Measurements from ENCODE around the gene RSPH9.
"Not testable (repeated sequence)": the region's sequence is repeated elsewhere in the genome, so short reads cannot be mapped to it uniquely, and the experiment has no call there.

The RSPH9 gene

DNA sequence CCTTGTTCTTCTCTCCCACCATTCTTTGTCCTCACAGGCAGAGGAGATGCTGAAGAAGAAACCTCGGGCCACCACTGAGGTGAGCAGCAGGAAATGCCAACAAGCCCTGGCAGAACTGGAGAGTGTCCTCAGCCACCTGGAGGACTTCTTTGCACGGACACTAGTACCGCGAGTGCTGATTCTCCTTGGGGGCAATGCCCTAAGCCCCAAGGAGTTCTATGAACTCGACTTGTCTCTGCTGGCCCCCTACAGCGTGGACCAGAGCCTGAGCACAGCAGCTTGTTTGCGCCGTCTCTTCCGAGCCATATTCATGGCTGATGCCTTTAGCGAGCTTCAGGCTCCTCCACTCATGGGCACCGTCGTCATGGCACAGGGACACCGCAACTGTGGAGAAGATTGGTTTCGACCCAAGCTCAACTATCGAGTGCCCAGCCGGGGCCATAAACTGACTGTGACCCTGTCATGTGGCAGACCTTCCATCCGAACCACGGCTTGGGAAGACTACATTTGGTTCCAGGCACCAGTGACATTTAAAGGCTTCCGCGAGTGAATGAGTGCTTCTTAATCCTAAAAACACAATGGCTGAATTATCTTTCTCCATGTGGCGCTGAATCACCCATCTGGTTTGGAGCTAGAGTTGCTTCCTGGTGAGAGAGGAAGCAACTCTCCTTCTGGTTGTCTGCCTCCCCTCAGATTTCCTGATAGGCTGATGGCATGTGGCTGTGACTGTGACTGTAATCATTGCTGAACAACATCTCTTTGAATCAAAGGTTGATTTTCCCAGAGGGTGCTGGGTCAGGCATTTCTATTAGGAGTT, 4.6 kb upstream of the RSPH9 start:
- H3K9me3 ChIP-seq (ENCODE audit: insufficient read depth, low read length), result no peaks in the 10 kb centered on the region
- H3K9ac ChIP-seq (ENCODE audit: insufficient read length, low read depth), result no peak overlapping the region
- H3K4me3 ChIP-seq (ENCODE audit: insufficient read length, low read depth), result no peak overlapping the region
- H3K27me3 ChIP-seq (ENCODE audit: insufficient read depth, insufficient read length), result no peaks in the 10 kb centered on the region
- H3K4me1 ChIP-seq (ENCODE audit: insufficient read depth, insufficient read length), result peaks cover 3% of the 10 kb centered on the region
- no peak for DNase-seq (ENCODE audit: low read depth, low spot score)
- H3K36me3 ChIP-seq (ENCODE audit: insufficient read depth, insufficient read length, low read length), result peaks cover 47% of the 10 kb centered on the region
- no peak for TF ChIP-seq ZNF274 (IDR thresholded peaks at IDR 0.05; ENCODE audit: low read depth, low read length)
- no peak for TF ChIP-seq YY1 (IDR thresholded peaks at IDR 0.05; ENCODE audit: insufficient read depth, insufficient read length)
- TF ChIP-seq SUZ12 (IDR thresholded peaks at IDR 0.05; ENCODE audit: extremely low read depth, insufficient read depth, insufficient read length), result no peak

DNA sequence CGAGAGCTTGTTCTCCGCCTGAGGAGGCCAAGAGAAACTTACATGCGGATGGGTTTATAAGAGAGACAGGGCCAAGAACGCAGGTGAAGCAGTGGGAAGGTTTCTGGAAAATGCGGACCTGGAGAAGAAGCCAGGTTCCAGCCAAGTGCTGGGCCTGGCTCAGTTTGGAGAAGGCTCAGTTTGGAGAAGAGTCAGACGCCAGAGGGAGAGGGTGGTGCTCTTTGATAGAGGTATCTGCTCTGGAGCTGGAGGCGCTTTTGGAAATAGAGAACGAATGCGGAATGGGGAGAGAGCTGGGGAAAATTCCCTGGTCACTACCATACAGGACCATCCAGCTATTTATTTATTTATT, 753 bp downstream of the RSPH9 start:
- peak overlapping the region; percentile 39 for H3K4me3 ChIP-seq (ENCODE audit: insufficient read length, low read depth)
- H3K9me3 ChIP-seq (ENCODE audit: insufficient read depth, low read length), result no peaks in the 10 kb centered on the region
- peak overlapping the region; percentile 77 for H3K9ac ChIP-seq (ENCODE audit: insufficient read length, low read depth)
- no peaks in the 10 kb centered on the region for H3K4me1 ChIP-seq (ENCODE audit: insufficient read depth, insufficient read length)
- peaks cover 17% of the 10 kb centered on the region for H3K36me3 ChIP-seq (ENCODE audit: insufficient read depth, insufficient read length, low read length)
- H3K27me3 ChIP-seq (ENCODE audit: insufficient read depth, insufficient read length), result no peaks in the 10 kb centered on the region
- no peak for TF ChIP-seq ZNF274 (IDR thresholded peaks at IDR 0.05; ENCODE audit: low read depth, low read length)
- no peak for DNase-seq (ENCODE audit: low read depth, low spot score)

DNA sequence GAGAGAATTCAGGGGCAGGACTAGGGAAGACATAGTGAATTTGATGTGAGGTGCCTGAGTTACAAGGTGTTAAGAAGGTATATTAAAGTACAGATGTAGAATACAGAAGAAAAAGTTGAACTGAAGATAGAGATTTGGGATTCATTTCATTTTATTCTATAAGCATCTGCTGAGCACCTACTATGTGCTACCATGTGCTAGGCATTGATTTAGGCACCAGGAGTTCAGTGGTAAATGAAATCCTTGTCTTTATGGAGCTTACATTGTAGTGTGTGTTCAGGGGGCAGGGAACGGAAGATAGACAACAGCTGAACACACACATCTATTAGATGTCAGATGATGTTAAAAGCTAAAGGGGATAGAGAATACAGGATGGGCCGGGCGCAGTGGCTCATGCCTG, 2.8 kb downstream of the RSPH9 start:
- H3K4me1 ChIP-seq (ENCODE audit: insufficient read depth, insufficient read length), result no peaks in the 10 kb centered on the region
- no peaks in the 10 kb centered on the region for H3K9me3 ChIP-seq (ENCODE audit: insufficient read depth, low read length)
- no peak overlapping the region for H3K4me3 ChIP-seq (ENCODE audit: insufficient read length, low read depth)
- no peaks in the 10 kb centered on the region for H3K27me3 ChIP-seq (ENCODE audit: insufficient read depth, insufficient read length)
- H3K9ac ChIP-seq (ENCODE audit: insufficient read length, low read depth), result no peak overlapping the region
- TF ChIP-seq YY1 (IDR thresholded peaks at IDR 0.05; ENCODE audit: insufficient read depth, insufficient read length) (no peak), SUZ12 (IDR thresholded peaks at IDR 0.05; ENCODE audit: extremely low read depth, insufficient read depth, insufficient read length) (no peak), ZNF274 (IDR thresholded peaks at IDR 0.05; ENCODE audit: low read depth, low read length) (no peak)
- peaks cover 1% of the 10 kb centered on the region for H3K36me3 ChIP-seq (ENCODE audit: insufficient read depth, insufficient read length, low read length)
- DNase-seq (ENCODE audit: low read depth, low spot score), result no peak

DNA sequence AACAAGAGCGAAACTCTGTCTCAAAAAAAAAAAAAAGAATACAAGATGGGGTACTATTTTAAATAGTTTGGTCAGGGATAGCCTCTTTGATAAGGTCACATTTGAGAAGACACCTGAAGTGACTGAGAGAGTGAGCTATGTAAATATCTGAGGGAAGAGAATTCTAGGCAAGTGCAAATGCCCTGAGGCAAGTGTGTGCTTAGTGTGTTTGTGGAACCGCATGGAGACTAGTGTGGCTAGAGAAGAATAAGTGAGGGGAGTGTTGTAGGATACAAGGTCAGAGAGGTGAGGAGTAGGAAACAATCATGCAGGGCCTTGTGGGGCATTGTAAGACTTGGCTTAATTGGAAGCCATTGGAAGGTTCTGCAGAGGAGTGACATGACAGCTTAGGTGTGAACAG, 3.4 kb downstream of the RSPH9 start:
- no peak for TF ChIP-seq SUZ12 (IDR thresholded peaks at IDR 0.05; ENCODE audit: extremely low read depth, insufficient read depth, insufficient read length)
- TF ChIP-seq YY1 (IDR thresholded peaks at IDR 0.05; ENCODE audit: insufficient read depth, insufficient read length), result no peak
- no peak for TF ChIP-seq ZNF274 (IDR thresholded peaks at IDR 0.05; ENCODE audit: low read depth, low read length)
- Histone ChIP-seq H3K9ac (ENCODE audit: insufficient read length, low read depth) (no peak overlapping the region), H3K4me1 (ENCODE audit: insufficient read depth, insufficient read length) (no peaks in the 10 kb centered on the region)

DNA sequence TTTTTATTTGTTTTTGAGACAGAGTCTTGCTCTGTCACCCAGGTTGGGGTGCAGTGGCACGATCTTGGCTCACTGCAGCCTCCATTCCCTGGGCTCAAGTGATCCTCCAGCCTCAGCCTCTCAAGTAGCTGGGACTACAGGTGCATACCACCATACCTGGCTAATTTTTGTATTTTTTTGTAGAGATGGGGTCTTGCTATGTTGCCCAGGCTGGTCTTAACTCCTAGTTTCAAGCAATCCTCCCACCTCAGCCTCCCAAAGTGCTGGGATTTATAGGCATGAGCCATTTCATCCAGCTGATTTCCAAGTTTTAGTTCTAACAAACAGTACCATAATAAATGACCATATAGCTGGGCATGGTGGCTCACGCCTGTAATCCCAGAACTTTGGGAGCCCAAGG, 8.0 kb downstream of the RSPH9 start:
- H3K9me3 ChIP-seq (ENCODE audit: insufficient read depth, low read length); H3K4me1 ChIP-seq (ENCODE audit: insufficient read depth, insufficient read length); H3K36me3 ChIP-seq (ENCODE audit: insufficient read depth, insufficient read length, low read length): not testable (repeated sequence)

More for the DNA sequence above, 3.4 kb downstream of the RSPH9 start:
- Histone ChIP-seq H3K4me3 (ENCODE audit: insufficient read length, low read depth) (no peak overlapping the region), H3K36me3 (ENCODE audit: insufficient read depth, insufficient read length, low read length) (no peaks in the 10 kb centered on the region), H3K9me3 (ENCODE audit: insufficient read depth, low read length) (no peaks in the 10 kb centered on the region), H3K27me3 (ENCODE audit: insufficient read depth, insufficient read length) (no peaks in the 10 kb centered on the region)
- DNase-seq (ENCODE audit: low read depth, low spot score), result no peak

DNA sequence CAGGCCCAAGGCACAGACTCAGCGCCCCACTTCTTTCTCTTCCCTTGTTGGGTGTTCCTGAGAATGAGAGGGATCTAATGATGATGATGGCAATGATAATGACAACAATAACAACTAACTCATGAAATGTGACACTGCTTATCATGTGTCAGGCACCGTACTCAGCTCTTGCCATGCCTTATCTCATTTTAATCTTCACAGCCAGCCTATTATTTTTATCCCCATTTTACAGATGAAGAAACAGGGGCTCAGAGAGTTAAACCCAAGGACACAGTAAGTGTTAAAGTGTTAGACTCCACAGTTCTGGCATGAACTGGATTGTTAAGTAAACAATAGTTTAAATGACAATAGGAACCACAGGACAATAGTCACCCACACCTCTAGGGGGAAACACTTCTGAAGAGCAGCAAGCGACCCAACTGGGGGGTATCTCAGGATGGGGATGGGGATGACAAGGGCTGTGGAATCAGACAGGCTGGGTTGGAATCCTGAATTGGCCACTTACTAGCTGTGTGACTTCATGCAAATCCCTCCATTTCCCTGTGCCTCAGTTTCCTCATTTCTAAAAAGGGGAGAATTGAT, 12.5 kb downstream of the RSPH9 start:
- peaks cover 3% of the 10 kb centered on the region for H3K4me1 ChIP-seq (ENCODE audit: insufficient read depth, insufficient read length)
- no peaks in the 10 kb centered on the region for H3K36me3 ChIP-seq (ENCODE audit: insufficient read depth, insufficient read length, low read length)
- H3K4me3 ChIP-seq (ENCODE audit: insufficient read length, low read depth), result no peak overlapping the region
- H3K9ac ChIP-seq (ENCODE audit: insufficient read length, low read depth), result no peak overlapping the region
- no peak for TF ChIP-seq SUZ12 (IDR thresholded peaks at IDR 0.05; ENCODE audit: extremely low read depth, insufficient read depth, insufficient read length)
- no peak for TF ChIP-seq YY1 (IDR thresholded peaks at IDR 0.05; ENCODE audit: insufficient read depth, insufficient read length)
- no peak for TF ChIP-seq ZNF274 (IDR thresholded peaks at IDR 0.05; ENCODE audit: low read depth, low read length)
- DNase-seq (ENCODE audit: low read depth, low spot score), result no peak
- H3K27me3 ChIP-seq (ENCODE audit: insufficient read depth, insufficient read length), result no peaks in the 10 kb centered on the region
- peaks cover 7% of the 10 kb centered on the region; the same call in 1 of the 2 replicates for H3K9me3 ChIP-seq (ENCODE audit: insufficient read depth, low read length)

More for the DNA sequence above, 8.0 kb downstream of the RSPH9 start:
- H3K9ac ChIP-seq (ENCODE audit: insufficient read length, low read depth); DNase-seq (ENCODE audit: low read depth, low spot score); H3K4me3 ChIP-seq (ENCODE audit: insufficient read length, low read depth); H3K27me3 ChIP-seq (ENCODE audit: insufficient read depth, insufficient read length): not testable (repeated sequence)

DNA sequence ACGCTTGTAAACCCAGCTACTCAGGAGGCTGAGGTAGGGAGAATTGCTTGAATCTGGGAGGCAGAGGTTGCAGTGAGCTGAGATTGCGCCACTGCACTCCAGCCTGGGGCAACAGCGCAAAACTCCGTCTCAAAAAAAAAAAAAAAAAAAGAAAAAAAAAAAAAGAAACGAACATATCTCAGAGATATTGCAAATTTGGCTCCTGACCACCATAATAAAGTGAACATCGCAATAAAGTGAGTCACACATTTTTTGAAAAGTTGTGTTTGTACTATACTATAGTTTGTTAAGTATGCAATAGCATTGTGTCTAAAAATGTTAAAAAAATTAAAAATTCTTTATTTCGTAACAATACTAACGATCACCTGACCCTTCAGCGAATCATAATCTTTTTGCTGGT, 13.3 kb downstream of the RSPH9 start:
- no peaks in the 10 kb centered on the region for H3K27me3 ChIP-seq (ENCODE audit: insufficient read depth, insufficient read length)
- H3K4me3 ChIP-seq (ENCODE audit: insufficient read length, low read depth), result no peak overlapping the region
- DNase-seq (ENCODE audit: low read depth, low spot score), result no peak

DNA sequence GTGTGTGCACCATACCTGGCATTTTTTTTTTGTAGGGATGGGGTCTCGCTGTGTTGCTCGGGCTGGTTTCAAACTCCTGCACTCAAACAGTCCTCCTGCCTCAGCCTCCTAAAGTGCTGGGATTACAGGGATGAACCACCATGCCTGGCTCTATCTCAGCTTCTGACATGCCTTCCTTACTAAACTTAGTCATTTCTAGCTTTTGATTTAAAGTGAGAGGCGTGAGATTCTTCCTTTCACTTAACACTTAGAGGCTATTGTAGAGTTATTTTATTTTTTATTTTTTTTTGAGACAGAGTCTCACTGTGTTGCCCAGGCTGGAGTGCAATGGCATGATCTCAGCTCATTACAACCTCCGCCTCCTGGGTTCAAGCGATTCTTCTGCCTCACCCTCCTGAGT, 18.1 kb downstream of the RSPH9 start:
- not testable (repeated sequence) for DNase-seq (ENCODE audit: low read depth, low spot score); H3K4me3 ChIP-seq (ENCODE audit: insufficient read length, low read depth); H3K9me3 ChIP-seq (ENCODE audit: insufficient read depth, low read length); H3K9ac ChIP-seq (ENCODE audit: insufficient read length, low read depth); H3K36me3 ChIP-seq (ENCODE audit: insufficient read depth, insufficient read length, low read length); H3K4me1 ChIP-seq (ENCODE audit: insufficient read depth, insufficient read length); H3K27me3 ChIP-seq (ENCODE audit: insufficient read depth, insufficient read length)

More for the DNA sequence above, 13.3 kb downstream of the RSPH9 start:
- no peak for TF ChIP-seq YY1 (IDR thresholded peaks at IDR 0.05; ENCODE audit: insufficient read depth, insufficient read length)
- TF ChIP-seq SUZ12 (IDR thresholded peaks at IDR 0.05; ENCODE audit: extremely low read depth, insufficient read depth, insufficient read length), result no peak
- no peak for TF ChIP-seq ZNF274 (IDR thresholded peaks at IDR 0.05; ENCODE audit: low read depth, low read length)
- Histone ChIP-seq H3K36me3 (ENCODE audit: insufficient read depth, insufficient read length, low read length) (no peaks in the 10 kb centered on the region), H3K4me1 (ENCODE audit: insufficient read depth, insufficient read length) (peaks cover 3% of the 10 kb centered on the region), H3K9me3 (ENCODE audit: insufficient read depth, low read length) (peaks cover 7% of the 10 kb centered on the region; the same call in 1 of the 2 replicates), H3K9ac (ENCODE audit: insufficient read length, low read depth) (no peak overlapping the region)
